CD4-positive, alpha-beta T cell (primary cell): ENCODE measurements around the gene TEX52. TPM values are rescaled to one million over a fixed set of nuclear protein-coding genes. Genes with fewer than 3 reads are reported as not detected.

Source experiments
- ATAC-seq: fragments of 200-7000 bp; cut with Tn5 transposase; one replicate; pipeline ENCODE4 v1.10.0; 2022; ENCODE audit warnings: mild to moderate bottlenecking; ENCODE audit not compliant: poor library complexity
- CTCF ChIA-PET: fragments of 350-600 bp; sonication (Branson Sonifier 250); formaldehyde crosslinking; loops from one replicate; lab custom pipeline; 2021; ENCODE audit warnings: antibody characterized with exemption, inconsistent platforms; lab: Charles Lee
- POLR2A ChIA-PET: fragments of 350-600 bp; sonication (Branson Sonifier 250); formaldehyde crosslinking; loops from one replicate; lab custom pipeline; 2021; ENCODE audit warnings: antibody characterized with exemption, inconsistent platforms; lab: Charles Lee
- DNase-seq, 14 experiments: peaks; one replicate each; pipeline ENCODE4 v3.0.0-alpha.2; 2013 to 2020; ENCODE audit warnings: mixed read lengths in 2 of 14
- H3K27ac ChIP-seq, 2 donors: one replicate each; pipeline versions ENCODE4 v1.5.1 to v1.7.0; 2013; ENCODE audit warnings: low read length in 2 of 2, low read depth in 1 of 2, mild to moderate bottlenecking in 1 of 2
- H3K27me3 ChIP-seq, 2 experiments: 1 replicate in 1 of 2; 2 replicates in 1 of 2; pipeline versions ENCODE4 v1.6.1 to v1.7.0; 2013; ENCODE audit warnings: low read length in 2 of 2, control low read depth in 1 of 2, mild to moderate bottlenecking in 1 of 2, moderate library complexity in 1 of 2; ENCODE audit not compliant: insufficient read depth in 2 of 2, control insufficient read depth in 1 of 2
- H3K36me3 ChIP-seq: one replicate; pipeline ENCODE4 v1.6.1; 2013; ENCODE audit warnings: low read length, control low read depth; ENCODE audit not compliant: insufficient read depth
- H3K4me1 ChIP-seq: one replicate; pipeline ENCODE4 v1.6.1; 2013; ENCODE audit warnings: low read length, control low read depth; ENCODE audit not compliant: insufficient read depth
- H3K4me3 ChIP-seq: one replicate; pipeline ENCODE4 v1.5.1; 2013; ENCODE audit warnings: mild to moderate bottlenecking, low read length, moderate library complexity
- H3K9me3 ChIP-seq, 2 experiments: 1 replicate in 1 of 2; 2 replicates in 1 of 2; pipeline versions ENCODE4 v1.6.1 to v1.7.0; 2013; ENCODE audit warnings: low read length in 2 of 2, mild to moderate bottlenecking in 2 of 2, control low read depth in 1 of 2, moderate library complexity in 1 of 2; ENCODE audit not compliant: control insufficient read depth in 1 of 2, insufficient read depth in 1 of 2
- H3K27ac Mint-ChIP-seq: one replicate; pipeline ENCODE4 v1.8.0; 2020; ENCODE audit warnings: mixed read lengths
- H3K27me3 Mint-ChIP-seq: one replicate; pipeline ENCODE4 v1.8.0; 2021; ENCODE audit warnings: mixed read lengths
- H3K36me3 Mint-ChIP-seq: one replicate; pipeline ENCODE4 v1.8.0; 2021; ENCODE audit warnings: low read depth, mixed read lengths
- H3K4me1 Mint-ChIP-seq: one replicate; pipeline ENCODE4 v1.8.0; 2021; ENCODE audit warnings: low read depth, mixed read lengths
- H3K4me3 Mint-ChIP-seq: one replicate; pipeline ENCODE4 v1.8.0; 2020; ENCODE audit warnings: mild to moderate bottlenecking, mixed read lengths
- H3K9me3 Mint-ChIP-seq: one replicate; pipeline ENCODE4 v1.8.0; 2020; ENCODE audit warnings: mixed read lengths
- CTCF ChIP-seq: fragments of 200-600 bp; IDR thresholded peaks from one replicate; pipeline ENCODE4 v1.8.0; 2022; ENCODE audit warnings: antibody characterized with exemption, mild to moderate bottlenecking
- intact Hi-C, 2 experiments: fragments of 100-400 bp; cut with DNase I in 1 of 2; cut with micrococcal nuclease in 1 of 2; formaldehyde crosslinking; loops; one replicate each; pipeline versions ENCODE4 v1.15.1 to v1.9.0; 2023 to 2025; cut with DNase I, micrococcal nuclease
- total RNA-seq, 174 experiments: library from RNA in 2 of 174; stranded (reverse) in 2 of 174; gene quantifications; one replicate each; pipeline ENCODE4 v1.2.3 and lab custom pipeline; 2021 to 2026

The TEX52 gene
- total RNA-seq, 2 experiments from 2014 or later: not detected

- no peaks in the 10 kb centered on the region for H3K4me1 ChIP-seq
- H3K4me3 ChIP-seq: no peak overlapping the region
- H3K27me3 ChIP-seq: no peaks in the 10 kb centered on the region
- Mint-ChIP-seq H3K36me3 (peaks cover 88% of the 10 kb centered on the region), H3K27ac (no peak overlapping the region), H3K4me3 (no peak overlapping the region), H3K4me1 (no peaks in the 10 kb centered on the region), H3K27me3 (no peaks in the 10 kb centered on the region), H3K9me3 (no peaks in the 10 kb centered on the region)
- DNase-seq (no peak), ATAC-seq (no peak)
- no peak for TF ChIP-seq CTCF
- H3K27ac ChIP-seq: no peak overlapping the region
- H3K36me3 ChIP-seq: peaks cover 67% of the 10 kb centered on the region
- ChIA-PET CTCF (no interaction called here), POLR2A (no interaction called here)
- intact Hi-C loops: no loop called here
- H3K9me3 ChIP-seq: no peaks in the 10 kb centered on the region
Observed at GRCh38 chr12:2826721-2827515, 29.9 kb downstream of the TEX52 start.

DNA sequence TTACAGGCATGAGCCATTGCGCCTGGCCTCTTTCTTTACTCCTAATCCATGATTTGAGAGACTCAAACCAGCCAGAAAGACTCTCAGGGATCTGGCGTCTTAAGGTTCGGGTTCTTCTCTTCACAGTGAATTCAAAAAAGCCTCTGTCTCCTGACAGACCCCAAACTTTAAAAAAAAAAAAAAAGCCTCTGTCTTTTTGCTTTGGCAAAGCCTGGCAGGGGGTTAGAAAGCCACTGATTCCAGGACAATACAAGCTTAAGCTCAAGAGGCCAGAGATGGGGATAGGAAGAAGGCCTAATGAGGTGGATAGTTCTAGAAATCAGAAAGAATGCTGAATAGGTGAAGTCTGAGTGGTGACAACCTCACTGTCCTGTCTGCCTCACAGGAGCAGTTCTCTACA is 30.8 kb downstream of the TEX52 start:
- CTCF ChIA-PET: no interaction called here
- Mint-ChIP-seq H3K9me3 (no peaks in the 10 kb centered on the region), H3K4me1 (no peaks in the 10 kb centered on the region), H3K36me3 (peaks cover 91% of the 10 kb centered on the region), H3K4me3 (no peak overlapping the region), H3K27me3 (no peaks in the 10 kb centered on the region), H3K27ac (no peak overlapping the region)
- no peak overlapping the region for H3K27ac ChIP-seq
- intact Hi-C loops: no loop called here
- H3K27me3 ChIP-seq: no peaks in the 10 kb centered on the region
- ATAC-seq: no peak
- no peak overlapping the region for H3K4me3 ChIP-seq
- no peak for TF ChIP-seq CTCF
- no peaks in the 10 kb centered on the region for H3K9me3 ChIP-seq
- H3K36me3 ChIP-seq: peaks cover 76% of the 10 kb centered on the region
- no peaks in the 10 kb centered on the region for H3K4me1 ChIP-seq
- no peak for DNase-seq
- POLR2A ChIA-PET: no interaction called here

GRCh38 chr12:2825132-2825531 is 31.7 kb downstream of the TEX52 start:
- H3K27me3 Mint-ChIP-seq: no peaks in the 10 kb centered on the region
- TF ChIP-seq CTCF: no peak
- no peaks in the 10 kb centered on the region for H3K4me1 ChIP-seq
- ChIA-PET POLR2A (no interaction called here), CTCF (no interaction called here)
- ATAC-seq (no peak), DNase-seq (no peak)
- no peak overlapping the region for H3K27ac Mint-ChIP-seq
- intact Hi-C loops: no loop called here
- H3K4me1 Mint-ChIP-seq: no peaks in the 10 kb centered on the region
- H3K4me3 Mint-ChIP-seq: no peak overlapping the region
- peaks cover 91% of the 10 kb centered on the region for H3K36me3 Mint-ChIP-seq
- no peaks in the 10 kb centered on the region for H3K9me3 Mint-ChIP-seq
- no peak overlapping the region for H3K27ac ChIP-seq
- H3K27me3 ChIP-seq: no peaks in the 10 kb centered on the region
- peaks cover 80% of the 10 kb centered on the region for H3K36me3 ChIP-seq
- H3K9me3 ChIP-seq: no peaks in the 10 kb centered on the region
- H3K4me3 ChIP-seq: no peak overlapping the region
